ENCODE measurements around the gene CDH13.

- TF ChIP-seq POLR2A (conservative IDR thresholded peaks at IDR 0.05), result no peak
- no peak for TF ChIP-seq ZNF143 (CRISPR knock-in tag; IDR thresholded peaks at IDR 0.05)
- TF ChIP-seq ZNF24 (IDR thresholded peaks at IDR 0.05), result no peak
- TF ChIP-seq NCOA2 (IDR thresholded peaks at IDR 0.05; ENCODE audit: partially characterized antibody in 2 of 2), result no peak
- TF ChIP-seq CTCF (IDR thresholded peaks at IDR 0.05 in 2 of 3, conservative IDR thresholded peaks at IDR 0.05 in 1 of 3; ENCODE audit: insufficient read depth in 2 of 3, low read depth in 1 of 3, low read length in 3 of 3), result no peak
- no peak for TF ChIP-seq TAF7 (tag; IDR thresholded peaks at IDR 0.05)
- TF ChIP-seq BRF1 (IDR thresholded peaks at IDR 0.05; ENCODE audit: borderline replicate concordance, extremely low read depth, insufficient read length), result no peak
- no peak for TF ChIP-seq CHD1 (IDR thresholded peaks at IDR 0.05; ENCODE audit: low read length)
- TF ChIP-seq, protein P1, sequence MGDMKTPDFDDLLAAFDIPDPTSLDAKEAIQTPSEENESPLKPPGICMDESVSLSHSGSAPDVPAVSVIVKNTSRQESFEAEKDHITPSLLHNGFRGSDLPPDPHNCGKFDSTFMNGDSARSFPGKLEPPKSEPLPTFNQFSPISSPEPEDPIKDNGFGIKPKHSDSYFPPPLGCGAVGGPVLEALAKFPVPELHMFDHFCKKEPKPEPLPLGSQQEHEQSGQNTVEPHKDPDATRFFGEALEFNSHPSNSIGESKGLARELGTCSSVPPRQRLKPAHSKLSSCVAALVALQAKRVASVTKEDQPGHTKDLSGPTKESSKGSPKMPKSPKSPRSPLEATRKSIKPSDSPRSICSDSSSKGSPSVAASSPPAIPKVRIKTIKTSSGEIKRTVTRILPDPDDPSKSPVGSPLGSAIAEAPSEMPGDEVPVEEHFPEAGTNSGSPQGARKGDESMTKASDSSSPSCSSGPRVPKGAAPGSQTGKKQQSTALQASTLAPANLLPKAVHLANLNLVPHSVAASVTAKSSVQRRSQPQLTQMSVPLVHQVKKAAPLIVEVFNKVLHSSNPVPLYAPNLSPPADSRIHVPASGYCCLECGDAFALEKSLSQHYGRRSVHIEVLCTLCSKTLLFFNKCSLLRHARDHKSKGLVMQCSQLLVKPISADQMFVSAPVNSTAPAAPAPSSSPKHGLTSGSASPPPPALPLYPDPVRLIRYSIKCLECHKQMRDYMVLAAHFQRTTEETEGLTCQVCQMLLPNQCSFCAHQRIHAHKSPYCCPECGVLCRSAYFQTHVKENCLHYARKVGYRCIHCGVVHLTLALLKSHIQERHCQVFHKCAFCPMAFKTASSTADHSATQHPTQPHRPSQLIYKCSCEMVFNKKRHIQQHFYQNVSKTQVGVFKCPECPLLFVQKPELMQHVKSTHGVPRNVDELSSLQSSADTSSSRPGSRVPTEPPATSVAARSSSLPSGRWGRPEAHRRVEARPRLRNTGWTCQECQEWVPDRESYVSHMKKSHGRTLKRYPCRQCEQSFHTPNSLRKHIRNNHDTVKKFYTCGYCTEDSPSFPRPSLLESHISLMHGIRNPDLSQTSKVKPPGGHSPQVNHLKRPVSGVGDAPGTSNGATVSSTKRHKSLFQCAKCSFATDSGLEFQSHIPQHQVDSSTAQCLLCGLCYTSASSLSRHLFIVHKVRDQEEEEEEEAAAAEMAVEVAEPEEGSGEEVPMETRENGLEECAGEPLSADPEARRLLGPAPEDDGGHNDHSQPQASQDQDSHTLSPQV (IDR thresholded peaks at IDR 0.05), result no peak
- no peak for TF ChIP-seq ZNF263 (CRISPR knock-in tag; IDR thresholded peaks at IDR 0.05; ENCODE audit: borderline replicate concordance)
- no peak for TF ChIP-seq ERF (CRISPR knock-in tag; IDR thresholded peaks at IDR 0.05)
- TF ChIP-seq ARNT (IDR thresholded peaks at IDR 0.05), result no peak
These were observed 297.5 kb downstream of the CDH13 start for GRCh38 chr16:82924075-82924854.

Measured in K562 (cell line).